HG03469 (cell line): ENCODE results near the gene CRMP1.

Experiments used
- ATAC-seq: cut with Tn5 transposase; IDR thresholded peaks from one replicate; pipeline ENCODE4 v1.9.1; 2021; ENCODE audit warnings: mild to moderate bottlenecking, moderate library complexity, moderate number of reproducible peaks; ENCODE audit not compliant: unreplicated experiment

CRMP1 gene

GRCh38 chr4:5801696-5802095 is 91.2 kb downstream of the CRMP1 start:
- no peak for ATAC-seq

- ATAC-seq = no peak
These were observed 92.4 kb downstream of the CRMP1 start for GRCh38 chr4:5800496-5800895.

DNA sequence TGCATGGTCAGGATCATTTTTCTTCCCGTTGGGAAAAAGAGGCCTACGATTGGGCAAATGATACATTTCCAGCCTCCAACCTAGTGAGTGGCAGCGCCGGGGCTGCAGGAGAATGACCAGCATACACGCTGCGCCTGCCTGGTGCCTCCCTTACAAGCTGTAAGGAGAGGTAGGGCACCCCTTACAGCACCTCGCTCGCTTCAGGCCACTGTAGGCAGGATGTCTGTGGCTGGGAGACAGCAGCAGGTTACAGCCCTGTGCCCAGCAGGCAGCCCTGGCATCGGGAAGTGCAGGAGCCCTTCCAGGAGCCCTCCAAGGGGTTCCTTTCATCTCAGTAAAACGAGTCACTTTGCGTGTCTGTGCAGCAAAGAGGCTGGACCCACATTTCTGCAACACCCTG is 93.5 kb downstream of the CRMP1 start:
- ATAC-seq = no peak

- no peak for ATAC-seq
These were observed 93.9 kb downstream of the CRMP1 start for GRCh38 chr4:5798946-5799345.

DNA sequence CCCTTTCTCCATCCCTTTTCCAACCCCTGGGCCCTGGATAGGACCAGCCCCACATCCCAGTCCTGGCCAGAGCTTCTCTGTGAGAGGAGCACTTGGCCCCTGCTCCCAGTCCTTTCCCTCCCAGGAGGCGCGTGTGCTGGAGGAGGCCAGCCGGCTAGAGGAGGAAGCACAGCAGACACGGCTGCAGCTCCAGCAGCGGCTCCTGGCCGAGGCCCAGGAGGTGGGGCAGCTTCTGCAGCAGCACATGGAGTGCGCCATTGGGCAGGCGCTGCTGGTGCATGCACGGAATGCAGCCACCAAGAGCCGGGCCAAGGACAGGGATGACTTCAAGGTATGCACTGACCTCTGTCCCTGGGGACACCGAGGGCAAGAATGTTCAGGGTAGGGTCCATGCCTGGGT is 94.4 kb downstream of the CRMP1 start:
- no peak for ATAC-seq

- no peak for ATAC-seq
These were observed 95.0 kb downstream of the CRMP1 start for GRCh38 chr4:5797866-5798265.

DNA sequence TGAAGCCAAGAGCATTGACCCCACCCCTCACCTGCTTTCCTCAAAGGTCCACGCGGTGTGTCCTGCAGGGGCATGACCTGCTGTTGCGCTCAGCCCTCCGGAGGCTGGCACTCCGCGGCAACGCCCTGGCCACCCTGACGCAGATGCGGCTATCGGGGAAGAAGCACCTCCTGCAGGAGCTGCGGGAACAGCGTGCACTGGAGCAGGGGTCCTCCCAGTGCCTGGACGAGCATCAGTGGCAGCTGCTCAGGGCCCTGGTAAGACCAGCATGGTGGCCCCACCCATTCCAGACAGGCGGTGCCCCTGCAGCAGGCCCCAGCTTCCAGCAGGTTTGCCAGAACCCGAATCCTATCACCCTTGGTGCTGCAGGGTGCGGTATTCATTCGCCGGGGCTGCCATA is 95.9 kb downstream of the CRMP1 start:
- ATAC-seq = no peak

- no peak for ATAC-seq
These were observed 97.3 kb downstream of the CRMP1 start for GRCh38 chr4:5795580-5795979.

GRCh38 chr4:5793514-5793913 is 99.4 kb downstream of the CRMP1 start:
- no peak for ATAC-seq

- ATAC-seq = no peak
These were observed 101.2 kb downstream of the CRMP1 start for GRCh38 chr4:5791654-5792053.

DNA sequence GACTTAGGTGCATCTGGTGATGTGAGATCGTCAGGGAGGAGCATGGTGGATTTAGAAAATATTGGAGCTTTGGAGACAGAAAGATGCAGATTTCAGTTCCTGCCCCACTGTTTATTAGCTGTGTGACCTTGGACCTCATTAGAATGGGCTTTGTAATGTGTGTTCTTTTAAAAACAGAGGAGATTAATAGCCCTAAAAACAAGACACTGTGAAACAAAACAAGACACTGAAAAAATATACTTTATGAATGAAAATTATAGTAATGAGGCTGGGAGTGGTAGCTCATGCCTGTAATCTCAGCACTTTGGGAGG is 102.4 kb downstream of the CRMP1 start:
- ATAC-seq = no peak

DNA sequence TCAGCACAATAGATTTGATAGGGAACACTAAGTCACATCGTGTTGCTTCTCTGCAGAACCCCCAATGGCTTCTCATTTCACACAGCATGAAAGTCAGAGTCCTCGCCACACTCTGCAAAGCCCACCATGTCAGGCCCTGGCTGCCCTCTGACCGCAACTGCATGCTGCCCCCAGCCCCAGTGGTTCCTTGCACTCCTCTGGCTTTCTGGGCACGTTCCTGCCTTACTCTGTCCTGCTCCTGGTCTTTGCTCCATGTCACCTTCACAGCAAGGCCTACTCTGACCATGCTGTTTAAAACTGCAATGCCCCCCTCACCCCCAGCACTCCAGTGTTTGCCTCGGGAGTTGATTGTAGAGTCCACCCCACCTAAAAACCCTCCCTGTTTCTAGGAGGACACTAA is 103.7 kb downstream of the CRMP1 start:
- ATAC-seq = no peak

GRCh38 chr4:5788144-5788543 is 104.7 kb downstream of the CRMP1 start:
- no peak for ATAC-seq

- ATAC-seq = no peak
These were observed 105.6 kb downstream of the CRMP1 start for GRCh38 chr4:5787311-5787710.

DNA sequence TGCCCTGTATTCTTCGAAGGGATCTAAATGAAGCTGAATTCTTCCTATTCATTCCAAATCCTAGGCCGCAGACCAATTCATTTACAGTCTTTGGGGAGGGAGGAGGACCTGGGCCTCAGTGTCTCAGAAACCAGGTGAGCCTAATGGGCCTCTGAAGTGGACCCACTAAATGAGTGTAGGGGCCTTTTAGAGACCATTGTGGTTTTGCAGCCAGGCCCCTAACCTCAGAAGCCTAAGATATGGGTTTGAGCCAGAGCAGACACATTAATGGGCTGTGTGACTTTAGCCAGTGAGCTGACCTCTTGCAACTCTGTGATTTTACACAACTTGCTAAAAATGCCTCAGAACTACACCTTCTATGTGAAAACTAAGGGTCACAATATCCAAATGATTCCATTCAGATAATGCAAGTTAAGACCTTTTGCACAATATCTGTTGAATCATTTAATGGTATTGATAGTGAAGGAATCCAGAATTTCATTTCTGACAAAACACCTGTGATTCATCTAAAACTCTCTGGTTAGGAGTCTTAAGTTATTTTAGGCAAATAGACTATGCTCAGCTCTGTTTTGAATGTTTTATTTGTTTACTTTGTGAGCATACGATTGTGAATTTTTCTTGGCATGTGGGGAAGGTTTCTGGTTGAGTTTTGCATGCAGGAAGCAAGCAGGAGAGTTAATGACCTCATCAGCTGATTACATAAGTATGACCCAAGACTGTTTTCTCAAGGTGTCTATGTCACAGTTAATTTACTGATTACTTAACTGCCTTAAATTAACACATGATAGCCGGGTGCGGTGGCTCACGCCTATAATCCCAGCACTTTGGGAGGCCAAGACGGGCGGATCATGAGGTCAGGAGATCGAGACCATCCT is 106.8 kb downstream of the CRMP1 start:
- ATAC-seq = no peak

- ATAC-seq = no peak
These were observed 107.8 kb downstream of the CRMP1 start for GRCh38 chr4:5784960-5785611.

GRCh38 chr4:5784021-5784420 is 108.9 kb downstream of the CRMP1 start:
- no peak for ATAC-seq

GRCh38 chr4:5783486-5783885 is 109.4 kb downstream of the CRMP1 start:
- ATAC-seq = no peak

GRCh38 chr4:5782829-5783476 is 109.9 kb downstream of the CRMP1 start:
- no peak for ATAC-seq

GRCh38 chr4:5781691-5782090 is 111.2 kb downstream of the CRMP1 start:
- no peak for ATAC-seq

DNA sequence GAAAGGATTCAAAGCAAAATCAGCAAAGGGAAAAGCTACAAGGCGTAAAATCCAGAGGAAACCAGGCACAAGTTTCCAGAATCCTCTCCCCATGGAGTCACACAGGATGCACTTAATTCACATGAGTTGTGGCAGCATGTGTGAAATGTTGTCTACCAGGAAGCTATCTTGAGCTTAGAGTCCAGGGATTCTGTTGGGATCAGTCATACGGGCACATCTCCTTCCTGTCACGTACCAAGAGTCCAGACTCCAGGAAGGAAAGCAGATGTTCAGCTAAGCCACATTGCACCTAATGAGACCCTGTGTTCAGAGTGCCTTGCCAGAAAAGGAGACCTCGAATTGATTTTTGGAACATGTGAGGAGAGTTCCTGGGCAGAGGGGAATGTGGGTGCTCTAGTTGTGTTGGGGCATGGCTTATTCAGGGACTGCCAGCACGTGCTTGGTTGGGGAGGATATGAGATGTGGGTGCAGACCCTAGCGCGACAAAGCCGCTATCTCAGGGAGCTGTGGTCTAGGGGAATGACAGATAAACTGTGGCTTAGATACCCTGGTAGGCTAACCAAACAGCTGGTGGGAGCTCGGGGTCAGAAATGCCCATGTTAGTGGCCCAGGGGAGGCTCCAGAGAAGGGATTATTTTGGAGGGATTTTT is 111.9 kb downstream of the CRMP1 start:
- ATAC-seq = no peak

- no peak for ATAC-seq
These were observed 116.4 kb downstream of the CRMP1 start for GRCh38 chr4:5776510-5776909.
